ENCODE measurements around the gene GOSR1.
"Not testable (repeated sequence)": the region's sequence is repeated elsewhere in the genome, so short reads cannot be mapped to it uniquely, and the experiment has no call there.

The GOSR1 gene

GRCh38 chr17:30477083-30477773 lies at the start of gene GOSR1:
Gene GOSR1, plus strand, starts transcription at chr17:30477408. Its CDS starts 26 bp downstream, at chr17:30477434.
- DNase-seq, result peak; percentile 80 to 84

- no peak for DNase-seq
Measured at GRCh38 chr17:30427611-30428010, 49.6 kb upstream of the GOSR1 start.

GRCh38 chr17:30429155-30429554 lies 48.1 kb upstream of the GOSR1 start:
- no peak for DNase-seq

- DNase-seq, result no peak
Measured at GRCh38 chr17:30433514-30433913, 43.7 kb upstream of the GOSR1 start.

- DNase-seq, result no peak
Measured at GRCh38 chr17:30436729-30437128, 40.5 kb upstream of the GOSR1 start.

- DNase-seq, result no peak
Measured at GRCh38 chr17:30443721-30444120, 33.5 kb upstream of the GOSR1 start.

GRCh38 chr17:30446640-30447039 lies 30.6 kb upstream of the GOSR1 start:
- DNase-seq, result not testable (repeated sequence)

GRCh38 chr17:30449480-30449879 lies 27.7 kb upstream of the GOSR1 start:
- DNase-seq, result no peak

- DNase-seq, result no peak
Measured at GRCh38 chr17:30450125-30451027, 26.8 kb upstream of the GOSR1 start.

GRCh38 chr17:30454635-30455034 lies 22.6 kb upstream of the GOSR1 start:
- DNase-seq, result no peak

- DNase-seq, result no peak
Measured at GRCh38 chr17:30458371-30458770, 18.8 kb upstream of the GOSR1 start.

GRCh38 chr17:30458797-30459413 lies 18.3 kb upstream of the GOSR1 start:
- not testable (repeated sequence) for DNase-seq

GRCh38 chr17:30468465-30468864 lies 8.7 kb upstream of the GOSR1 start:
- no peak for DNase-seq

- no peak for DNase-seq
Measured at GRCh38 chr17:30472238-30472890, 4.8 kb upstream of the GOSR1 start.

- no peak for DNase-seq
Measured at GRCh38 chr17:30475206-30475605, 2.0 kb upstream of the GOSR1 start.

- no peak for DNase-seq
Measured at GRCh38 chr17:30476726-30477082, 504 bp upstream of the GOSR1 start.

- no peak for DNase-seq
Measured at GRCh38 chr17:30477774-30478115, 537 bp downstream of the GOSR1 start.

- DNase-seq, result no peak
Measured at GRCh38 chr17:30482555-30482954, 5.3 kb downstream of the GOSR1 start.

GRCh38 chr17:30483159-30483558 lies 6.0 kb downstream of the GOSR1 start:
- no peak for DNase-seq

- DNase-seq, result no peak
Measured at GRCh38 chr17:30493780-30494179, 16.6 kb downstream of the GOSR1 start.

- no peak for DNase-seq
Measured at GRCh38 chr17:30495586-30495985, 18.4 kb downstream of the GOSR1 start.

- no peak for DNase-seq
Measured at GRCh38 chr17:30503558-30503957, 26.4 kb downstream of the GOSR1 start.

GRCh38 chr17:30505868-30506417 lies 28.7 kb downstream of the GOSR1 start:
- DNase-seq, result no peak

Data from NCI-H187 (cell line).